Fibroblast of skin of left biceps (primary cell): ENCODE data around the gene RPS27L.

Experiments used
- DNase-seq, 2 experiments: peaks; one replicate each; pipeline ENCODE4 v3.0.0-alpha.2; 2013; ENCODE audit warnings: low read depth in 2 of 2

The RPS27L gene

DNA sequence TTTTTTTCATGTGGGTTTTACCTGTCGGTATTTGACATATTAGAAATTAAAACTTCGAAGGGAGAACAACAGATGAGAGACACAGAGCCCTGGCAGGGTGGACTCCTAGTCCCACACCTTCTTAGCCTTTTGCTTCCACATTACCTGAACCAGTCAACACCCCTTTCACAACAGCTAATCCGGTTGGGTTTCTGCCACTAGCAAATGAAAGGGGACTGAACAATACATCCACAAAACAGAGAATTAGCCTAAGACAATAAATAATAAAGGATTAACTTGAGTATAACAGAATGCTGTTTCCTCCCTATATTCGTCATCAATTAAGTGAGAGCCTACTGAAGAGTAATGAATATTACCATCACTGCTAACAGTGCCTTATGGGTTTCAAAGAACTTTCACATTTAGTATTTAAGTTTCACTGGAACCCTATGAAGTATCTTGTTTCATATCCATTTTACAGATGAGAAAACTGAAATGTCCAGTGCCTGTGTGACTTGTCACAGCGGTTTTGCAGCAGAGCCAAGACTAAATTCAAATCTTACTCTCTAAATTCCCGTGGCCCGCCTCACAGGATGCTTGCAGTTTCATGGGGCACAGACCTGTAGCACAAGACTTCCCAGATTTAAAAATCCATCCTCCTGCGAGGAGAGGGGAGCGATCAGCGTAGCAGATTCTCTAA, 31.1 kb upstream of the RPS27L start:
- no peak for DNase-seq

DNA sequence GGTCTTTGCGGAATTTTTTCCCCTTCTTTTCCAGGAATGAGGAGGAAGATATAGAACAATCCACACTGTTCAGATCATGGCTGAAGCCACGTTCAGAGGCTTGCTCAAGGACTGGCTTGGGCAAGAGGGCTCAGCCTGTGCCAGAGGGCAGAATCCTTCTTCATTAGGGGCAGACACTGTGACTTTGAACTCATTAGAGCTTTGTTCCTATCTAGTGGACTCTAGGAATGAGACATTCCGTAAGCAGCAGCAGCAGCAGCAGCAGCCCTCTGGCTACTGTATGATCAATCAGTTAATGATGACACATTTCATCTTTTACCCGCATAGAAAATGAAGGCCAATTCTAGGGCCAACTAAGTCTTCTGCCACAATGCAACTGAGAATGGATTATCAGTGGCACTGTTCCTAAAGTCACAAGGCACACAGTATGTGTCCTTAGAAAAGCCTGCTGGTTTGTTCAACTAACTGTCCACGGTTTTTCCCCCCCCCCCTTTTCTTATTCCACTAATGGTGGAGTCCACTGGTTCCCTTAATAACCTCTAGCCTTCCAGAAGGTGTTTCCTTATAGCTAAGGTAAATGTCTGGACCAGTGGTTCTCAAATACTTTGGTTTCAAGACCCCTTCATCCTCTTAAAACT, 30.4 kb upstream of the RPS27L start:
- DNase-seq, result no peak

DNA sequence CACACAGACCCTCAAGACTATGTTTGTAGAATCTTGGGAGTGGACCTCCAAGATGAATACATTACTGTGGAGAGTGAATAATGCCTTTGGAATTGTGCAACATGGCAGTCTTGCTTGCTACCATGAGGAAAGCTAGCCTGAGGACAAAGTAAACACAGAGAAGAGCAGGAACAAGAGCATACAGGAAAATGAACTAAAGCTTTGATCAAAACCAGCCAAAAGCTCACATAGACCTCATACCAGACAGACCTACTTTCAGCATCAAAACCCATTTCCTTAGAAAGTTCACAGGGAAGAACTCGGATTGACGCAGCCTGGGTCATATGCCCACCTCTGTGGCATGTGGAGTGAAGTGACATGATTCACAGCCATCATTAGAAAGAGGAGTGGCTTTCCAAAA, 28.8 kb upstream of the RPS27L start:
- peak; percentile 35 to 39 for DNase-seq

DNA sequence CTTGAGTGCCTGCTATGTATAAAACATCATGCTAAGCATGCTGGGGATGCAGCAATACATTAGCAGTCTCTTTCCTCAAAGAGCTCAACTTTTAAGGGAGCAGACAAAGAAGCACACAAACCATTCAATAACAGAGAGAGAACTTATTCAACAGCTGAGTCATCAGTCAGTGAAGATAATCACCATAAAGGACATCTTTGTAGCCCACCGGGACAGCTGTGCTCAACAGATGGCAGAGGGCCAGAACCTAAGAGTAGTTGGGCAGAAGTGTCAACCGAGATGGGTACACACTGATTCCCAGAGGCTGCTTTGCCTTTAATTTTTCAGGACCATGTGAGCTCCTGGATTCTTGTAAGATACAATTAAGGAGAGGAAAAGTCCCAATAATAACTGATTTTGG, 27.9 kb upstream of the RPS27L start:
- DNase-seq, result no peak

DNA sequence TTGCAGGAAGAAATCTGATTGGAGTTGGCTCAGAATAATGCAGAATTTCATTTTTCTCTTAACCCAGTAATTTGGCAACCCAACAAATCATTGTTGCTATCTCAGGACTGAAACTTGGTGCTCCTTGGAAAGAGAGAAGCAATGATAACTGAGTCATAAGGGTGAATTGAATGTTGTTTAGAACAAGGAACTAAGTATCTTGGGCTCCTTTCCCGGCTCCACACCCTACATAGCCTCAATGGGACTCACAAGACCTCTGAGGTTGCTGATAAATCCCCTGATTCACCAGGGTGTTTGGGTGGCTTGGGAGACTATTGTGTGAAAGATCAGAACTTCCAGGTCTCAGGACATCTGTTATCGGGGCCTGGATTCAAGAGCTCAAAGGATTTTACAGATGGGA, 24.4 kb upstream of the RPS27L start:
- no peak for DNase-seq

DNA sequence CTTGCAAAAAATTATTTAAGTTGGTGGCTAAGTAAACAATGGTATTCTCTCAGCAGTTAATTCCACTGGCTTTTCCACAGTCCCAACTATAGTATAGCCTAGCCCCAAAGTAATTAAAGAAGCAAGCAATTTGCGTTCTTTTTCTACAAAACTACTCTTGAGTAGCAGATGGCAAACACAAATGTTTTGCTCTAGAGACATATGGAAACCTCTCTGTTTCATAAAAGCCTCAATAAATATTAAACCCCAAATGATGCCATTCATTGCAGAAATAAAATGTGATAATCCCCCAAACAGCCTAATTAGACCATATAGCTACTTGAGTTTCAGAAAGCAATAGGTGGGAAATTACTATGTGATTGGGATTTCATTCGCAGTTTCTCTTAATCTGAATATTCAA, 23.5 kb upstream of the RPS27L start:
- DNase-seq, result no peak

DNA sequence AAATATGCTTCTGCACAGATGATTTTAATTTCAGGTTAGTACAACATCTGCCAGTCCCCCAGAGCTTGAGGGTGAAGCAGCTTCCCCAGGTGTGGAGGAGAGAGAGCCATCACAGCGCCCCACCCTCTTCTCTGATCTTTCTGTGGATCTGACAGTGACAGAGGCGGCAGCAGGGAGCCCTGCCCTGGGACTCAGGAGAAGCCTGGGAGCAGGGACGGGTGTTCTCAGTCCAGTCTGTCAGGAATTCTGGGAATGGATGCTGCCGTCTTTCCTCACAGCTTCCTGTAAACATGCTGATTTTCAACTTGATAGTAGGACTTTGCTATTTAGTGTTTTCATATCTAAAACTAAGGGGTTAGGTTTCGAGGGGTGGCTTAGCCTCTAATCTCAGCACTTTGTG, 20.8 kb upstream of the RPS27L start:
- DNase-seq, result no peak

DNA sequence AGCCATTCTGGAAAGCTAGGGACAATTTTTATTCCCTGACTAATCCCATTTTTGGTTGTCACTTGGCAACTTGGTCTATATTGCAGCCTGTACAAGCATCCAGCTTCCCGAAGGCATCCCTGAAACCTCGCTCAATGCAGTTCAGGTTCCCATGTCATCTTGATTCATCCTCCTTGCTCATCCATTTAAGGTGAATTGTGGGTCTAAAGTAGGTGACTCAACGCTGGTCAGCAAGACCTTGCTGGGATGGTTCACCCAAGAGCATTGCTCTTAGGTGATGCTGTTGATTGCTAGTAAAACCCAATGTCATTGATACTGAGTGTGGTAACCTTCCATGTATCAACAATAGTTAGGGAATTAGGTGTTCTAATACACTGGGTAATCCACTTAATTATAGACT, 19.0 kb upstream of the RPS27L start:
- no peak for DNase-seq

DNA sequence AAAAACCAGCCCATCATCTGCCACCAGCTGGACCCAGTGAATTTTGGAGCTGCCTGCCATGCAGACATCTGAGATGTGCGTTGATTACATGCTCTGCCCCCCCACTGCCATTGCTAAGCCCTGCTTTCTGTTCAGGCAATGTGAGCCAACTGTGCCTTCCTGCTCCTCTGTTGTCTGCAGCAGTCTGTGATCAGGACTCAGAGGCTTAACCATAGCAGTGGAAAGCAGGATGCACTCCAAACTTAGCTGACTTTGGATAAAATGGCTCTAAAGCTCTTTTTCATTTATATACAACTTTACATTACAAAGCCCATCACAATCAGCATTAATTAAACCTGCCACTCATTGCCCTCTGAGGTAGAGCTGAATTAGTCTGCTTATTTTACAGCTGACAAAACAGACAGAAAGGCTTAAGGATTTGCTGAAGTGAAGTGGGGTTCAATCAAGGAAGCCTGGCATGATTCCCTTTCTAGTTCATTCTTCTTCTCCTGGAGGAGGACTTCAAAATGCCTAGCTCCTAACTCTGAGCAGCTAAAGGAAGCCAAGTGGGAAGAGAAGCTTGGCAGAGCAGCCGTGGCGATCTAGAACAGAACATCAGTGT, 15.7 kb upstream of the RPS27L start:
- DNase-seq, result no peak

DNA sequence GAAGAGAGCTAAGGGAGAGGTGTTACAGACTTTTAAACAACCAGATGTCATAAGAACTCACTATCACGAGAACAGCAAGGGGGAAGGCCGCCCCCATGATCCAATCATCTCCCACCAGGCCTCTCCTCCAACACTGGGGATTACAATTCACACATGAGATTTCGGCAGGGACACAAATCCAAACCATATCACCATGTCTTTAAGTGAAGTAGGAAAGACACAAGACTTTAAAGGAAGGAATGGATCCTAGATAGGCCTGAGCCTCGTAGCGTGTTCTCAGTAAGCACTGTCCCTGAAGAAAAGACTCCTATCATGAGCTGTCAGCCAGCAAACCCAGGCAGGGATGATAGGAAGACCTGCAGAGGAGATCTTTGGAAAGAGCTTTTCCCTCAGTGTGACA, 15.1 kb upstream of the RPS27L start:
- DNase-seq, result no peak

DNA sequence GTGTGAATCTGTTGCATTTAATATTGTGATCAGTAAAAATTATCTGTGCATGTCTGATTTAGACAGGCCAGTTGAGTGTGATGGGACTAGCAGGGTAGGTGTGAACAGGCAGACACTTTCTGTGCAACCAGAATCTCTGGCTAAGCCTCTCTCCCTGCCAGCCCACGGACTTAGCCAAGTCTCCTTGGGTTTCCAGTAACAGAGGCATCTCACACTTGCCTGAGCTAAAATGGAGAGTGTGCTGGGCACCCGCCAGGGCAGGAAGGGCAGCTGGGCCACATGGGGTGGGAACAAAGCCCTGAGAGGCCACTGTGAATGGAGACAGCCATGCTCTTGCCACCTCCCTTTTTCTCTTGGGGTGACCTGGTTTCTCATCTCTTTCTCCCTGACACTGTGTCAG, 12.5 kb upstream of the RPS27L start:
- no peak for DNase-seq

DNA sequence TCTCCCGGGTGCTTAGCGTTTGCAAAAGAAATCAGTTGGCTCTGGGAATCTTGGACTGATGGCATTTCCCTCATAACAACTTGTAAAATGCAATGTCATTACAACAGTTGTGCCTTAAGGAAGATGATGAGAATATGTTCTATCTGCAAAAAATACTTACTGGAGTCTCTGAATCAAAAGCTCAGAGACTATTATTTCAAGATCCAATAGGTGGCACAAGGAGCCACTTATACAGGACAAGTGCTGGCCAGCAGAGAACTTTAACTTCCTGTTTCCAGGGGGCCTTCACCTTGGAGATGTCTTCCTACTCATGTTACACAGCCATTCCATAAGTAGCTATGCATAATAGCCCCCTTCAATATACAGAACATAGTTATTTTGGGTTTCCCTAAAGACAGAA, 8.9 kb upstream of the RPS27L start:
- DNase-seq, result no peak

DNA sequence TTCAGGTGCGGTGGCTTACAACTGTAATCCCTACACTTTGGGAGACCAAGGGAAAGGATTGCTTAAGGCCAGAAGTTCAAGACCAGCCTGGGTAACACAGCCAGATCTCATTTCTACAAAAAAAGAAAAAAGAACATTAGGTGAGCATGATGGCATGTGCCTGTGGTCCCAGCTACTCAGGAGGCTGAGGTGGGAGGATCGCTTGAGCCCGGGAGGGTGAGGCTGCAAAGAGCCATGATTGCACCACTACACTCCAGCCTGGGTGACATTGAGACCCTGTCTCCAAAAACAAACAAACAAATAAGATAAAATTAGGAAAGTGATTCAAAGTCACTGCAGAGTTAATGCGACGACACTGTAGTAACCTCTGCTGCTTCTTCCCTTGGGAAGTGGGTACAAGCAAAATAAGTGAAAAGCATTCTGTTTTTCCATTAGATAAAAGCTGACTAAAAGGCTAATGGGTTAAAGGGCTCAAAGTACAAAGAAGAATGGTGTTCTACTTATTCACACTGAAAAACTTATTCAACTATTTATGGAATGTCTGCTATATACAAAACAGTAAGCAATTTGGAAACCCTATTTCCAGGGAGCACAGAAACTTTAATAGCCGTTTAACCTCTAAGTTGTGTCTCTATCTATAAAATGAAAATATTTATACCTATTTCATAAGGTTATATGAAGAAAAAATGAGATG, 8.0 kb upstream of the RPS27L start:
- no peak for DNase-seq

DNA sequence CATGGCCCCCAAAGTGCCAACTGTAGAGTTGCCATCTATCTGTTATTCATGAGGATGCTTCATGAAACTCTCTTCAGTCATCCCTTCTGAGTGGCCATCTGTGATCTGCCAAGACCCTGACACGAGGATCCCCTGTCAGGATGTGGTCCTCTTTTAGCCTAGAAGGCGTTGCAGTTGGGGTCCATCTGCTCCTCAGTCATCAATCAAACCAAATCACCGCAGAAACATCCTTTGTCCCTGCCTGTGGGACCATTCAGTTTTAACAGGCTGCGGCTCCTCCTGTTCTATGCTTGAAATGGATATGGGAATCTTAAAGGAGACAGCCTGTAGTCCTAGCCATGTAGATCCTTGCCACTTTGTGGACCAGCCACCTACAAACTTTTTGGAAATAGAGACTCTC, 5.9 kb upstream of the RPS27L start:
- DNase-seq, result no peak

DNA sequence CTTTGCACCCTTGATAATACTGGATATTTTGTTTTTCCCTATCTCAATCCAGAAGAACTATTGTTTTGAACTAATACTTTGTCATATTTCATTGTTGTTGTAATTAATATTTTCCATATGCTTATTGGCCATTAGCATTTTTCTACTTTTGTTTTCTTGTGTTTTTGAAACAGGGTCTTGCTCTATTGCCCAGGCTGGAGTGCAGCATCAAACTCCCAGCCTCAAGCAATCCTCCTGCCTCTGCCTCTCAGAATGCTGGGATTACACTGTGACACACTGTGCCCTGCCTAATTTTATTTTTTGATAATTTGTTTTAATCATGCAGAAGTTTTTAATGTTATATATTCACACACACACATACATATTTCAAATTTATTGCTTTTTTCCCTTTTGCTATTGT, 3.4 kb upstream of the RPS27L start:
- no peak for DNase-seq

DNA sequence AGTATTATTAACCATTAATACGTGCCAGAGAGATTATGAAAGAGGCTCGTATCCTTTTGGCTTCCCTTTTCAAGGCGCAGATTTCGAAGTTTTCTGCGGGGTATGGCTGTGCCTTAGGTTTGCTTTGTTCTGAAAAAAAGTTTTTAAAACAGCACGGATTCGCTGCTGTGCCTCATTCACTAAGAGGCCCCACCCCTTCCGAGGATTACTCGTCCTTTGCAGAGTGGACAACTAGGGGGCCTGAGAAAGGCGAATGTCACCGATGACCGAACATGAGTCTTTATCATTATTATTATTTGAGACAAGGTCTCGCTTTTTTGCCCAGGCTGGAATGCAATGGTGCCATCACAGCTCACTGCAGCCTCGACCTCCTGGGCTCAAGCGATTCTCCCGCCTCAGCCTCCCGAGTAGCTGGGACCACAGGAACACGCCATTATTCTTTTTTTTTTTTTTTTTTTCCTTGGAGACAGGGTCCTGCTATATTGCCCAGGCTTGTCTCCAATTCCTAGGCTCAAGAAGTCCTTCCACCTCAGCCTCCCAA, 684 bp upstream of the RPS27L start:
- DNase-seq, result no peak

DNA sequence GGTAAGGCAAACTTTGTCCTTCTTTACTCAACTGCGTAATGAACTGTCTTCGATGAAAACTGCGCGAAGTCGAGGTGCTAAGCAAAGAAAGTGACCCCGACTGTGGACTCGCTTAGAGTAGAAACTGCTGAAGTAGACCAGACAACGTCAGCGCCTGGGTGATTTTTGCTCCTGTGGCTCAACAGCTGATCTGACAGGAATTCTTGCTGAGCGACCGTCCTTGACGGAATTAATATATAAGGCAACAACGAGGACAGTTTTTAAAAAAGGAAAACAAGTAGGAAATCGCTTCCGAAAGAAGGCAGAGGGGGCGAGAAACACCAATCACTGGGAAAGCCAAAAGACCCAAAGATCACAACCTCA, 541 bp downstream of the RPS27L start:
- DNase-seq, result no peak

DNA sequence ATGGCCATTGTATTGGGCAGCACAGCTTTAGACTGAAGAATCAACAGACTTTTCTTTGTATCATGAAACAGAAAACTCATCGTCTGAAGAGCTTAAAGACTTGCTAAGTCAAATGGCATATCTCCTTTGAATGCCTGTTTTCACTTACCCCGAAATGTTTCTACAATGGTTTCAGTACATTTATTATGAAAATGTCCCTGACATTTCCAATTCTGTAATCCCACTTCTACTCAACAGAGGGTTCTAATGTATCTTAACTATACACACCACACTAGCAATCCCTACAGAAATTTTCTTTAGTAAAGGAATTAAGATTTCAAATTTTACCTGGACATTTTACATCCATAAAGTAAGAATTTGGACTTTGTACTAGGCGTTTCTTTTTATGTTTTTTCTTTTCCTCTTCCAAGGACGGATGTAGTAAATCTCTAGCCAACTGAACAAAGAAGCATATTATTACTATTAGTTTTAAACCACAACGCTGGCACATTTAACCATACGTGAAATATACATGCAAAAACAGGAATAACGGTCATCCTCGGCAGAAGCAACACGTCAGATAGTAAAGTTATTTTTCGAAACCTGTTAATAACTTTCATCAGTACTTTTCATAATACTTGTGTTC, 1.1 kb downstream of the RPS27L start:
- no peak for DNase-seq

DNA sequence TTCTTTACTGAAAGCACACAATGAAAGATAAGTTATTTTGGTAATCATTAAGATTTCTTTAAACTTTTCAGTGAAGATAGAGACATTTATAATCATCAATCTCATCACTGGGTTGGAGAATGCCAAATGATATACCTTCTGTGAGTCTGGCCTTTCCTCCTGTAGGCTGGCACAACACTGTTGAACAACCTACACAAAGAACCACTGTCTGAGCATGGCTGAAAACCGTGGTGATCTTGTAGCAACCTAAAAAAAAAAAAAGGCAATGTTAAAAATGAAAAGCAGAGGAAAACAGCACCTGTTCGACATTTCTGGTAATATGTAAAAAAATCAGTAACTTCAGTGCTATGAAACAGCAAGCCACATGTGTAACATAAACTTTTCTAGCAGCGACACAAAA, 1.8 kb downstream of the RPS27L start:
- DNase-seq, result no peak

DNA sequence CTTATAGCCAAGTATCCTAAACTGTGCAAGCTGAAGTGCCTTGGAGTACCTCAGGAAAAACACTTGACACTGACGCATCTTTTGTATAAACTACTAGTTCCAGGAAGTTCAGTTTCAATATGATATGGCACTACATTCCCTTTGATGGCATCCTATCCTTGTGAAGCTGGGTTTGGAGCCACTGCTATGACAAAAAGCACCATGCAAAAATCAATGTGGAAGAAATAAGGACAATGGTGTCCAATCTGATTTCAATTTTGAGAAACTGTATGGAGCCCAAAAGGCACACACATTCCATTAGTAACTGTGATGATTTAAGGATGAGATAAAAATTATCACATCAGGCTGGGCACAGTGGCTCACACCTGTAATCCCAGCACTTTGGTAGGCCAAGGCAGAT, 5.6 kb downstream of the RPS27L start:
- no peak for DNase-seq

DNA sequence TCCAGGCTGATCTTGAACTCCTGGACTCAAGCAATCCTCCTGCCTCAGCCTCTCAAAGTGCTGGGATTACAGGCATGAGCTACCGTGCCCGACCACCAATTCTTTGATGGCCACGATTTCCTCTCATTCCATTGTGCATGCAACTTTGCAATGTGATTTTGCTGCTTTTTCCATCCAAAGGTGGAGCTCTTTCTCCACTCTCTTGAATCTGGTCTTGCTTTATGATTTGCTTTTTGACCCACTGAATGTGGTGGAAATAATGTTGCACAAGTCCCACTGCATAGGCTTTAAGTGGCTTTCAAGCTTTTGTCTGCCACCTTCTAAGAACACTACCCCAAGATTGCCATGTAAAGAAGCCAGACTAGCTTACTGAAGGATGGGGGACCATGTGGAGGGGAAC, 10.6 kb downstream of the RPS27L start:
- no peak for DNase-seq

DNA sequence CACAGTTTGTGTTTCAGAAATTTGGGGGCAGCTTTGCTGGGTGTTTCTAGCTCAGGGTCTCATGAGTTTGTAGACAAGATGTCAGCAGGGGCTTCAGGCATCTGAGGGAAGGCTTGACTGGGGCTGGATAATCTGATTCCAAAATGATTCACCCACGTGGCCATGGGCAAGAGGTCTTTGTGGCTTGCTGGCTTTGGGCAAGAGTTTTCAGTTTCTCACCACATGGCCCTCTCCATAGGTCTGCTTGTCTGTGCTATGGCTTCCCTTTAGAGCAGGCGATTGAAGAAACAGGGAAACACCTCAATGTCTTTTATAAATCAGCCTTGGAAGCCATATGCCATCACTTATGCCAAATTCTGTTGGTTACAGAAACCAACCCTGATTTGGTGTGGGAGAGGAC, 11.9 kb downstream of the RPS27L start:
- no peak for DNase-seq
